Neuronal stem cell (in vitro differentiated cells): ENCODE data around the gene TCAP.
A peak's percentile ranks its signal among the peaks of the same experiment; 100 is the strongest.

Experiments used
- DNase-seq: peaks from one replicate; pipeline ENCODE4 v3.0.0-alpha.2; 2013; ENCODE audit warnings: low spot score
- H2AFZ ChIP-seq: one replicate; pipeline ENCODE4 v1.6.1; 2013; ENCODE audit warnings: mild to moderate bottlenecking, low read length, inconsistent platforms
- H2AK5ac ChIP-seq: 2 replicates; pipeline ENCODE4 v1.6.1; 2013; ENCODE audit warnings: low read depth, mild to moderate bottlenecking, inconsistent platforms, low read length, moderate library complexity, mixed read lengths
- H2BK120ac ChIP-seq: 2 replicates; pipeline ENCODE4 v1.6.1; 2013; ENCODE audit warnings: low read depth, mild to moderate bottlenecking, inconsistent platforms, low read length, moderate library complexity, mixed read lengths
- H2BK12ac ChIP-seq: one replicate; pipeline ENCODE4 v1.6.1; 2013; ENCODE audit warnings: low read length, inconsistent platforms
- H2BK15ac ChIP-seq: 2 replicates; pipeline ENCODE4 v1.6.1; 2013; ENCODE audit warnings: mild to moderate bottlenecking, low read length, inconsistent platforms, mixed read lengths
- H2BK5ac ChIP-seq: one replicate; pipeline ENCODE4 v1.6.1; 2013; ENCODE audit warnings: inconsistent platforms, mild to moderate bottlenecking, low read length, moderate library complexity
- H3K14ac ChIP-seq: one replicate; pipeline ENCODE4 v1.6.1; 2013; ENCODE audit warnings: low read length, inconsistent platforms
- H3K18ac ChIP-seq: 2 replicates; pipeline ENCODE4 v1.6.1; 2013; ENCODE audit warnings: low read length, inconsistent platforms
- H3K23ac ChIP-seq: 2 replicates; pipeline ENCODE4 v1.6.1; 2013; ENCODE audit warnings: low read depth, mild to moderate bottlenecking, mixed read lengths, low read length, inconsistent platforms; ENCODE audit not compliant: poor library complexity
- H3K27ac ChIP-seq: replicated peaks from 3 replicates; pipeline ENCODE4 v1.5.1; 2013; ENCODE audit warnings: low read length, inconsistent platforms
- H3K27me3 ChIP-seq, 3 experiments: 2 replicates each; pipeline ENCODE4 v1.6.1; 2013; ENCODE audit warnings: low read length in 3 of 3, mild to moderate bottlenecking in 2 of 3, inconsistent platforms in 1 of 3, low read depth in 1 of 3, mixed read lengths in 1 of 3, moderate library complexity in 1 of 3; ENCODE audit not compliant: control insufficient read depth in 3 of 3, insufficient read depth in 3 of 3
- H3K36me3 ChIP-seq, 2 donors: replicated peaks in 1 of 2; 2 replicates each; pipeline ENCODE4 v1.6.1; 2013; ENCODE audit warnings: low read length in 2 of 2; ENCODE audit not compliant: control insufficient read depth in 2 of 2, insufficient read depth in 2 of 2
- H3K4ac ChIP-seq: 2 replicates; pipeline ENCODE4 v1.6.1; 2013; ENCODE audit warnings: inconsistent platforms, mild to moderate bottlenecking, low read length, moderate library complexity
- H3K4me1 ChIP-seq, 2 donors: 1 replicate in 1 of 2; 2 replicates in 1 of 2; pipeline ENCODE4 v1.6.1; 2013; ENCODE audit warnings: low read length in 2 of 2, low read depth in 1 of 2; ENCODE audit not compliant: control insufficient read depth in 2 of 2, insufficient read depth in 1 of 2
- H3K4me2 ChIP-seq: one replicate; pipeline ENCODE4 v1.6.1; 2013; ENCODE audit warnings: mild to moderate bottlenecking, low read length, inconsistent platforms; ENCODE audit not compliant: insufficient read depth, poor library complexity, severe bottlenecking
- H3K4me3 ChIP-seq, 2 donors: 2 replicates each; pipeline ENCODE4 v1.5.1; 2013; ENCODE audit warnings: low read length in 2 of 2, mild to moderate bottlenecking in 2 of 2, inconsistent platforms in 1 of 2, moderate library complexity in 1 of 2
- H3K79me1 ChIP-seq: one replicate; pipeline ENCODE4 v1.6.1; 2013; ENCODE audit warnings: low read depth, mild to moderate bottlenecking, inconsistent platforms, low read length, moderate library complexity
- H3K9ac ChIP-seq: one replicate; pipeline ENCODE4 v1.6.1; 2013; ENCODE audit warnings: mild to moderate bottlenecking, low read depth, low read length, inconsistent platforms; ENCODE audit not compliant: poor library complexity
- H3K9me3 ChIP-seq, 2 donors: replicated peaks in 1 of 2; 2 replicates each; pipeline versions ENCODE3 to v1.6.1; 2013; ENCODE audit warnings: low read length in 2 of 2, mild to moderate bottlenecking in 2 of 2, inconsistent platforms in 1 of 2, low read depth in 1 of 2, mixed read lengths in 1 of 2, moderate library complexity in 1 of 2; ENCODE audit not compliant: control insufficient read depth in 2 of 2, insufficient read depth in 1 of 2
- H4K8ac ChIP-seq: one replicate; pipeline ENCODE4 v1.6.1; 2013; ENCODE audit warnings: low read depth, mild to moderate bottlenecking, inconsistent platforms, low read length, moderate library complexity
- H4K91ac ChIP-seq: one replicate; pipeline ENCODE4 v1.6.1; 2013; ENCODE audit warnings: low read length, low read depth, mild to moderate bottlenecking, inconsistent platforms; ENCODE audit not compliant: poor library complexity
- WGBS, 2 donors: extraction: QIAGEN DNeasy Blood & Tissue Kit; methylation state at CpG; one replicate each; pipeline ENCODE4 v1.1.7; 2013; ENCODE audit warnings: missing lambda C conversion rate in 2 of 2, mixed read lengths in 1 of 2; ENCODE audit not compliant: insufficient read length in 2 of 2, insufficient replicate concordance in 1 of 2; ENCODE audit errors: extremely low coverage in 2 of 2; 5-methylcytosine and 5-hydroxymethylcytosine counted together

TCAP gene

GRCh38 chr17:39669897-39670735 is 5.0 kb downstream of the TCAP start:
- Histone ChIP-seq H3K23ac (peak overlapping the region; percentile 81), H2BK5ac (peak overlapping the region; percentile 22), H2BK15ac (peak overlapping the region; percentile 28), H2BK120ac (no peak overlapping the region), H3K27ac (no peak overlapping the region), H3K4me3 (peak overlapping the region in 1 of 2 donors; percentile 36), H3K9ac (peak overlapping the region; percentile 68), H3K9me3 (no peaks in the 10 kb centered on the region), H2AFZ (no peak overlapping the region), H2BK12ac (no peak overlapping the region), H4K91ac (no peak overlapping the region), H3K18ac (peak overlapping the region; percentile 61), H3K14ac (no peak overlapping the region), H3K79me1 (peaks cover 2% of the 10 kb centered on the region), H3K4me1 (peaks cover 8 to 11% of the 10 kb centered on the region in 2 donors), H3K4me2 (no peak overlapping the region), H2AK5ac (peak overlapping the region; percentile 98), H3K4ac (peak overlapping the region; percentile 31), H3K36me3 (no peaks in the 10 kb centered on the region), H3K27me3 (peaks cover 0 to 37% (median 20%) of the 10 kb centered on the region in 3 experiments), H4K8ac (peak overlapping the region; percentile 56)
- DNase-seq, result no peak
- WGBS, 2 donors, result no CpG with 5 or more reads among the region's 23 CpGs

- Histone ChIP-seq H3K27ac (no peak overlapping the region), H2AK5ac (peak overlapping the region; percentile 98), H3K23ac (peak overlapping the region; percentile 68), H2BK12ac (no peak overlapping the region), H3K4me2 (no peak overlapping the region), H3K14ac (no peak overlapping the region), H2BK120ac (no peak overlapping the region), H3K27me3 (peaks cover 0 to 36% (median 20%) of the 10 kb centered on the region in 3 experiments), H3K9me3 (no peaks in the 10 kb centered on the region), H2AFZ (no peak overlapping the region), H3K79me1 (peaks cover 2% of the 10 kb centered on the region), H3K18ac (peak overlapping the region; percentile 35), H3K4me3 (no peak overlapping the region), H3K36me3 (no peaks in the 10 kb centered on the region), H3K4ac (no peak overlapping the region), H2BK15ac (no peak overlapping the region), H2BK5ac (peak overlapping the region; percentile 22), H4K8ac (no peak overlapping the region), H3K4me1 (peaks cover 8 to 11% of the 10 kb centered on the region in 2 donors), H3K9ac (no peak overlapping the region), H4K91ac (no peak overlapping the region)
- no CpG with 5 or more reads among the region's 4 CpGs for WGBS, 2 donors
- no peak for DNase-seq
Observed at GRCh38 chr17:39670746-39671145, 5.6 kb downstream of the TCAP start.

- WGBS, 2 donors, result 100% methylated on average over 6 of the region's 19 CpGs; no CpG with 5 or more reads in 1 of the 2 donors
Observed at GRCh38 chr17:39671651-39672521, 6.7 kb downstream of the TCAP start.

More at GRCh38 chr17:39671651-39672521, 6.7 kb downstream of the TCAP start:
- Histone ChIP-seq H3K4me2 (no peak overlapping the region), H3K9ac (no peak overlapping the region), H3K14ac (no peak overlapping the region), H3K79me1 (peaks cover 2% of the 10 kb centered on the region), H3K18ac (peak overlapping the region; percentile 44), H3K4ac (no peak overlapping the region), H4K8ac (no peak overlapping the region), H3K9me3 (no peaks in the 10 kb centered on the region), H3K4me3 (peak overlapping the region in 1 of 2 donors; percentile 5), H3K27ac (no peak overlapping the region), H3K27me3 (peaks cover 0 to 27% (median 20%) of the 10 kb centered on the region in 3 experiments), H2BK15ac (no peak overlapping the region), H2BK120ac (no peak overlapping the region), H2BK12ac (no peak overlapping the region), H3K36me3 (peaks cover 3% of the 10 kb centered on the region in 2 donors), H3K23ac (peak overlapping the region; percentile 1), H4K91ac (no peak overlapping the region), H2AK5ac (peak overlapping the region; percentile 16), H2AFZ (no peak overlapping the region), H3K4me1 (peaks cover 4 to 5% of the 10 kb centered on the region in 2 donors), H2BK5ac (no peak overlapping the region)
- no peak for DNase-seq
